Frontal cortex (tissue), 4 donors: ENCODE data around the gene ACOT9. TPM values are rescaled to one million over a fixed set of nuclear protein-coding genes. Genes with fewer than 3 reads are reported as not detected.
A peak's percentile ranks its signal among the peaks of the same experiment; 100 is the strongest.
"Not testable (repeated sequence)": the region's sequence is repeated elsewhere in the genome, so short reads cannot be mapped to it uniquely, and the experiment has no call there.

Experiments
- DNase-seq, 2 donors: peaks; one replicate each; pipeline ENCODE4 v3.0.0; 2012; ENCODE audit warnings: low spot score in 2 of 2
- FAIRE-seq: peaks from 2 replicates; lab custom pipeline; 2012; peaks lifted over from hg19 to GRCh38; lab: Jason Lieb, UNC
- total RNA-seq: library from RNA; depleted of rRNA; stranded (reverse); fragments of >200 nt; gene quantifications from one replicate; pipeline ENCODE4 v1.2.3, GENCODE V29; 2014
- donor health status: control.
- donor health status: control.
- donor health status: control.

The ACOT9 gene
- 22.0 TPM for total RNA-seq

GRCh38 chrX:23742697-23743622 lies at the start of gene ACOT9:
TSS of gene ACOT9 (minus strand) at chrX:23743276. CDS start at chrX:23743144, 132 bp downstream.
- peak; percentile 63 to 81 for DNase-seq
- FAIRE-seq = no peak

- DNase-seq (no peak), FAIRE-seq (no peak)
Measured at GRCh38 chrX:23790155-23790497, 47.0 kb upstream of the ACOT9 start.

GRCh38 chrX:23789386-23790154 lies 46.5 kb upstream of the ACOT9 start:
- FAIRE-seq (no peak), DNase-seq (no peak)

- FAIRE-seq (no peak), DNase-seq (no peak)
Measured at GRCh38 chrX:23788946-23789345, 45.9 kb upstream of the ACOT9 start.

GRCh38 chrX:23788521-23788920 lies 45.4 kb upstream of the ACOT9 start:
- DNase-seq (no peak), FAIRE-seq (no peak)

GRCh38 chrX:23787745-23788118 lies 44.7 kb upstream of the ACOT9 start:
- DNase-seq (no peak), FAIRE-seq (no peak)

GRCh38 chrX:23786268-23786815 lies 43.3 kb upstream of the ACOT9 start:
- no peak for DNase-seq

GRCh38 chrX:23785580-23785979 lies 42.5 kb upstream of the ACOT9 start:
- no peak for DNase-seq
- no peak for FAIRE-seq

More at GRCh38 chrX:23786268-23786815, 43.3 kb upstream of the ACOT9 start:
- FAIRE-seq = no peak

- FAIRE-seq = no peak
- DNase-seq = no peak
Measured at GRCh38 chrX:23784470-23785331, 41.6 kb upstream of the ACOT9 start.

- DNase-seq = no peak
- FAIRE-seq = no peak
Measured at GRCh38 chrX:23783589-23784469, 40.8 kb upstream of the ACOT9 start.

- FAIRE-seq (no peak), DNase-seq (peak; percentile 76 to 77)
Measured at GRCh38 chrX:23782863-23783588, 40.0 kb upstream of the ACOT9 start, which contains the start of gene SAT1. TSS of gene SAT1 (plus strand) at chrX:23783173. CDS start at chrX:23783352, 179 bp downstream.

- FAIRE-seq = no peak
- DNase-seq = no peak
Measured at GRCh38 chrX:23782455-23782854, 39.4 kb upstream of the ACOT9 start.

GRCh38 chrX:23779025-23779424 lies 35.9 kb upstream of the ACOT9 start:
- DNase-seq = no peak
- no peak for FAIRE-seq

GRCh38 chrX:23776363-23776762 lies 33.3 kb upstream of the ACOT9 start:
- DNase-seq (no peak), FAIRE-seq (no peak)

- no peak for DNase-seq
- FAIRE-seq = no peak
Measured at GRCh38 chrX:23773601-23774175, 30.6 kb upstream of the ACOT9 start.

GRCh38 chrX:23771086-23771485 lies 28.0 kb upstream of the ACOT9 start:
- not testable (repeated sequence) for DNase-seq, FAIRE-seq

- no peak for FAIRE-seq
- no peak for DNase-seq
Measured at GRCh38 chrX:23770142-23770541, 27.1 kb upstream of the ACOT9 start.
